ENCODE data around the gene POMT2.
"Not testable (repeated sequence)": the region's sequence is repeated elsewhere in the genome, so short reads cannot be mapped to it uniquely, and the experiment has no call there.

The POMT2 gene

DNA sequence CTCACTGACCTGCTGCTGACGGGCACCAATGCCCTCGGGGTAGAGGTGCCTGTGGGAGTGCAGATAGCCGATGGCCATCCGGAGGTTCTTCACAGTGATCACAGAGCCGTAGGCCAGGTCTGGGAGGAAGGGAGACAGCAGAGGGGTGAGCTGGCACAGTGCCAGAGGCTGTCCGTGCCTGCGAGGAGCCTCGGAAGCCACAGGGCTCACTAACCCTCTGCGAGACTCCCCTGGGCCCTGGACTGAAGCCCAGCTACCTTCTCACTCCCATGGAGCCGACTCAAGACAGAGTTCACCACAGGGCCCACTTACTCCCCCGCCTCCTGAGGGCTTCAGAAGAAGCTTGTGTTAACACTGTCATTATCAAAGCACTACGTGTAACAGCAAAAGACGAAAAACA, 24.5 kb downstream of the POMT2 start:
- no peak for DNase-seq

DNA sequence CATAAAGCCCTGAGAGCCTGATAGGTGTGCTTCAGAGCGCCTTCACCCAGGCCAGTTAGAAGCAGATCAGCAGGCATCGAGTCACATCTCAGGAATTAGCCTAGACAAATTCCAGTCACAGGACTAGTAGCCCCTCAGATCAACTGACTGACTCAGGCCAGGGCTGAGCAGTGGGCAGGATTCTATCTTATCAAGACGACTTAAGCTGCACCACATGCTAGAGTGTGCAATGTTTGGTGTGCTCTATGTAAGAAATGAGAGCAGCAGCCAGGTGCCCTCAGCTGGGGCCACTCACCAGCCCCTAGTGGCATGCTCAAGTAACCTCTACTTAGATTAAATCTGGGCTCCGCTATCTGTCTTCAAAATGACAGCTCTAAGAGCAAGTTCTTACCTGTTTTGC, 30.0 kb downstream of the POMT2 start:
- no peak for DNase-seq

DNA sequence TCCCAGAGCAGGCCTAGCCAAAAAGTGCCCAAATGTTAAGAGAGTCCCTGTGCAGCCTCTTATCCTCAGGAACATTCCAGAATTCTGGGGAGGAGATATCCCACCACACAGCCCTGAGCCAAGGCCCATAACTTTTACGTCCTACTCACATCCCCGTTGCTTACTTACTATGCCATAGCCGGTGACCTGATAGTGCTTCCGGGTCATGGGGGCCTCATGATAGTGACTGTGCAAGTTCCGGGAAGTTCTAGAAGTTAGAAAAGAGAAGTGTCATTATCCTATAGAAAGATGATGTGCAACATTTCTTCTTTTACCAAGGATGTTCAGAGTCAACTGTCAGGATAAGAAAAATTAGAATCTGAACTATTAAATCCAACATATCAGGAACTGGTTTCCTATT, 34.1 kb downstream of the POMT2 start:
- no peak for DNase-seq

DNA sequence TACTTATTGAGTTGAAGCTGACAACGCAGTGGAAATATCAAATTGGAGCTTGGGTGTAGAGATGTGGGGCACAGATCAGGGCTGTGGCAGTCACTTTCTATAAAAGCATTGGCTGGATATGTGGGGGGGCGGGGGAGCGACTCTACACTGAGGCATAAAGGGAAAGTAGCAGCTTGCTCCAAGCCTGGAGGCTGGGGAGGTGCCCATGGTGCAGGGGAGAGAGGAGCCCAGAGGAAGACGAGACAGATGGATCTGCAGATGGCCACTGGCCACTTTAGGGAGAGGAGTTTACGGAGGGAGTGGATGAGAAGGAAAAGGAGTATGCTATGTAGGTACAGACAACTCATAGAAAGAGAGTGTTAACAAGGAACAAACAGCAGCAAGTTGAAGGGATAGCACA, 36.2 kb downstream of the POMT2 start:
- DNase-seq: no peak

DNA sequence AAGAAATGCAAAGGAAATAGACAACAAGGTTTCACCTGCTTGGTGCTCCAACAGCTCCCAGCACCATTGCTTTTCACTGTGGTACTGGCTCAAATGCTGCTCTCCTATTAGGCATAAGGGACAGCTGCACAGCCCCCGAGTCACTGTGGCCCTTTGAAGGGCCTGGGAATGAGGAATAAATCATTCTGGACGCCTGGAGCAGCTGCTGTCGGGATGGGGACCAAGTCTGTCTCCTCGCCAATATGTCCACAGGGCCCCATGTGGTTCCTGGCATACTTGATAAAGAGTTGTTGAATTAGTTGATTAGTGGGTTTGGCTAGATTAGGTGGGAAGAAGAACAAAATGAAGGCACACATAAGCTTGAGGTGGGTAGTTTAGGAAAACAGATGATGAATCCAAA, 36.6 kb downstream of the POMT2 start:
- no peak for DNase-seq

DNA sequence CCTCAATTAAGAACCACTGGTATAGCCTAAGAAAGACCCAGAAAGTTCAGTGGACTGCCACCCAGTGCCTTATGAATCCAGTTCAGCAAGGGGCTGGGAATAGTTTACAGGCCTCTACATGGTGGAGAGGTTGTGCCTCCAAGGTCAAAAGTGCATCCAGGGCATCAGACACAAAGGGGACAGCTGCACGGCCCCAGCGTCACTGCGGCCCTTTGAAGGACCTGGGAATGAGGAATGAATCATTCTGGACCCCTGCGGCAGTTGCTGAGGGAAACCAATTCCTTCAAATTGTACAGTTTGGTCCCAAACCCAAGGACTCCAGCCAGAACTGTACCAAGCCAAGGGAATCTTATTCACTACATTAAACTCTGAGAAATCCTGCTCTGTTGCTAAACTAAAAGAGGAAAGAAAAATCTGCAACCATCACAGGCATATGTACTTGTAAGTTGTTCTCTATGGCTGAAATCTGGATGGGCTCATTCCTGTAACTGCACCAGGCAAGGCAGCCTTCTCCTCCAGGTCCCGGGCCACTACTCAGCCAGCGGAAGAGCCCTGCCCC, 38.8 kb downstream of the POMT2 start:
- DNase-seq: peak in 1 of 2 donors; percentile 18

DNA sequence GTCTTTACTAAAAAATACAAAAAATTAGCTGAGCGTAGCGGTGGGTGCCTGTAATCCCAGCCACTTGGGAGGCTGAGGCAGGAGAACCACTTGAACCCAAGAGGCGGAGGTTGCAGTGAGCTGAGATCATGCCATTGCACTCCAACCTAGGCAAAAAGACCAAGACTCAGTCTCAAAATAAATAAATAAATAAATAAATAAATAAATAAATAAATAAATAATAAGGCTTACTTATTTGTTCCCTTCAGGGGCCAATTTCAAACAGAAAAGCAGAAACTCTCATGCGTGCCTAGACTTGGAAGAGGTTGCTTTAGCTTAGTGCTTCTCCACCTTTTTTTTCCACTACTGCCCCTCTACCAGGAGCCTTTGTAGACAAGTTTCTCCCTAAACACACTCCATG, 39.8 kb downstream of the POMT2 start:
- DNase-seq: not testable (repeated sequence)

DNA sequence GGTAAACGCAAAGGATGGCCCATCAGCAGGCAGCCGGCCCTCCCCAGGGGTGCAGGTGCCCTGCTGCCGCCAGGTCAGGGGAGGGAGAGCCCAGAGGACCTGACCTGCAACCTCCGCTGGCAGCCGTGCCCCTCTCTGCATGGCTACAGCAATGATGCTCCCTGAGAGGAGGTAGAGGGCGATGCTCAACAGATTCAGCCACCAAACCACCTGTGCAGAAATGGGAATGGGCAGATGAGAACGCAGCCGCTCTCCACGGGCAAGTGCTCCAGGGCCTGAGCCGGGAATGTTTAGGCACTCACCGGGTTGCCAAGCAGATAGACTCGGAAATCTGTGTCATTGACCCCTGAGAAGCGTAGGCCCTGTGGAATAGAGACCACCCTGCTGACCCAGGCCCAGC, 41.0 kb downstream of the POMT2 start:
- no peak for DNase-seq

DNA sequence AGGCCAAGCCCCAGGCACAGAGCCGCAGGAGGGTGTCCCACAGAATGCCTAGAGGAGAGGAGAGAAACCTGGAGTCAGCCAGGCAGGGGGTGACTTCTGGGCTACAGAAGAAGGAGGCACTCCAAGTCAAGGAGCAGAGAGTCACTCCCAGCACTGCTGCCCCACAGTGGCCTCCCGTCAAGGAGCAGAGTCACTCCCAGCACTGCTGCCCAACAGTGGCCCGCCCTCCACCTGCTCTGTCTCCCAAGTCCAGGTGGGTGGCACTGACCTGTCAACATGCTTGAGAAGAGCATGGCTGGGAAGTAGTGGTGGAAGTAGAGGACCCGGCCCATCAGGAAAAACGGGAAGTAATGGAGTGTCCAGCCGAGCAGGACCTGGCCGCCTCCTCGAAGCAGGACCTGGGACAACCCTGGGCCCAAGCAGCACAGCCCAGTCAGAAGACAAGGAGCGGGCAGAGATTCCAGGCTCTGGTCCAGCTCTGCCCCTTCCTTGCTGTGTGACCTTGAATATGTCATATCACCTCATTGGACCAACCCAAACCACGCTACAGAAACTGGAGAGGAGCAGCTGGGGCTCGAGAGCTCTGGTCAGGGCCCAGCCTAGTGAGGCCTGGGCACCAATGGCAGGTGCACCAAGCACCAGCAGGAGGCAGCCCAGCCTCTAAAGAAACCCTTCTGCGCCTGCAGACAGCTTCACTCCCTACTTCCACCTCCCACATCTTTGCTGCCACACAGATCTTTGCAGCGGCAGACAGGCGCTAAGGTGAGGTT, 42.0 kb downstream of the POMT2 start:
- DNase-seq: no peak

DNA sequence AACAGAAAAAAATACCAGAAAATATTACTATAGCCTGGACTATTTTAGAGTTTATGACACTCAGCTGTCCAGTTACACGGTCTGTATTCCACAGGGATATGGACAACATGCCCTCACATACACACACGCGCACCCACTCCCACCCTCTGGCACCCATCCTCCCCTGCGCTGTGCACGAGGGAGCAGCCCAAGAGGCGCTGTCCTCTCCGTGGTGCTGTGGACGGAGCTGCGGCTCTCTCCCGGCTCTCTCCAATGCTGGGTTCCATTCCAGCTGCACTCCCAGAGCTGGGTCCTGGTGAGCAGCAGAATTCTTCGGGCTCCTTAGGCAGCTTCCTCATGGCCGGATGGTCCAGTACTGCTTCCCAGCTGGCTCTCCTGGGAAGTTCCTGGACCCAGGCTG, 43.7 kb downstream of the POMT2 start:
- DNase-seq: no peak

DNA sequence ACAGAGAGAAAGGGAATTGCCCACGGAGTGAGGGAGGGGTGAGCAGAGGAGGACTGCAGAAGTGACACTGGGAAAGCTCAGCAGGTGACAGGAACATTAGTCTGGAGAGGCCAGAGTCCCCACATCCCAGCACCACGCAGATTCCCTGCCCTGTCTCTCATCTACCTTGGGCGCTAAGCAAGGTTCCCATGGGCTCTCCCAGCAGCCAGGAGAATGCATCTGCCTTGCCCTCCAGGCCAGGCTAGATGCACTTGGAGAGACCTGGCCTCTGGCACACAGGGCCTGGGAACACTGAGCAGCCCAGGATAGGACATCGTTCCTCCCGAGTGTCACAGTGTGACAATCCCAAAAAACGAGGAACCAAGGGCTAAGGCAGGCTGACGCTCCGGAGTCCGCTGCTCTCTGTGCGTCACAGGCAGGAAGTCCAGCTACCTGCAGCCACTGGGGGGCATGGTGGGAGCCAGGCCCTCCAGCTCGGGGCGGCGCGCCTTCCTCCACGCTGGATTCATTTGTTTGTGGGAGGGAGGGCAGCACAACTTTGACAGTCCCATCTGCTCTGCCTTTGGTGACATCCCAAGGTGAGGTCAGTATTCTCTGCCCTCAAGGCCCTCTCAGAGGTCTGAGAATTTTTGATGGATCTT, 44.3 kb downstream of the POMT2 start:
- DNase-seq: no peak

DNA sequence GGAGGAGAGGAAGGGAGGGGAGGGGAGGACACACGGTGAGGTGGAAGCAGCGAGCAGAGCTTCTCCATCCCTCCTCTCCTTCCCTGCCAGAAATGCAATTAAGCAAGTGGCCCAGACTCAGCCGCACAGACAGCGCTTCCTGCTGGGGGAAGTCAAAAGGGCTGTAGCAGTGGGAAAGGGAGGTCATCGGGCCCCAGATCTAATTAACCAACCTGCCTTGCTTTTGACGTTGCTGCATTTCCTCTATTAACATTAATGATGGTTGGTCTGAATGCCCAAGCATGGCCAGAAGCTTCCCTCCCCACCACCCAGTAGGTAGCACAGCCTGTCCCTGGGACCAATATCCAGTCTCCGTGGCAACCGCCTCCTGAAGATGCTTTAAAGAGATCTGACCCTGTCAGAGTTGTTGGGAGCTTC, 45.1 kb downstream of the POMT2 start:
- DNase-seq: no peak

DNA sequence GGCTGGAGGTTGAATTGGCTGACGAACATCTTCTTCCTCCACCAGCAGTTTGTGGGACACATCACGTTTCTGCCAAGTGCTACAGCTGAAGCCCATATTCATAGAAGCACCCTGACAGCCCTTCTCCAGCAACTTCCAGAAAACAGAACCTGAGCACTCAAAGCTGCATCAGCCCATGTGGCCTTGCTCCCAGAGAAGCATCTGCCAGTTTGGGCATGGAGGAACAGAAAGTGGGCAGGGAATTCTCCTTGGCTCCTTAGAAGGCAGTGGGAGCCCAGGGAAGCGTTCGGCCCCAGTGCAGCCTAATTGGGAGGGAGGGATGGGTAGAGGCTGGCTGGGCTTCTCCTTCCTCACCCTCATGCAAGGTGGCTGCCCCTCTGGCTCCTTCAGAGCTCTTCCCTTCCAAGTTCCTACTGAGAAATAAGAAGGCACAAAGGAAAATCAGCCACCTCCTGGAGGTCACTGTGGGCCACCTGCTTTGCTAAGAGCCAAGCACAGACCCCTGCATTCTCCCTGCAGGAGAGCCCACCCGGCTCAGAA, 45.6 kb downstream of the POMT2 start:
- DNase-seq: peak in 1 of 2 donors; percentile 15

DNA sequence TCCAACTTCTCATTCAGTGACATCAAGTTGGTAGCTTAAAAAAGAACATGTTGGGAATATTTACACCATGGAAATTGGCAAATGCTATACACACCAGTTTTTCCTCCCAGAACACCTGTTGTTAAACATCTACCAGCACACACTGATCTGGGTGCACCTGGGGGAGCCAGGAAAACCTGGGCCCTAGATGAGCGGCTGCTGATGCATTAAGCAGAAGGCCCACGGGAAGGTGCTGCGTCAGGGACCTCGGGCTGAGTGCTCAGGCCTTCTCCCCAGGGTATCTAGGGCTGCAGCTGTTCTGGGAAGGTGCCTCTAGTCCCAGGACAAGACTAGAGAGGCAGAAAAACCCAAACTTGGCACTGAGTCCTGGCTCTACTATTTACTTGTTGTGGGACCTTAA, 46.9 kb downstream of the POMT2 start:
- DNase-seq: no peak

DNA sequence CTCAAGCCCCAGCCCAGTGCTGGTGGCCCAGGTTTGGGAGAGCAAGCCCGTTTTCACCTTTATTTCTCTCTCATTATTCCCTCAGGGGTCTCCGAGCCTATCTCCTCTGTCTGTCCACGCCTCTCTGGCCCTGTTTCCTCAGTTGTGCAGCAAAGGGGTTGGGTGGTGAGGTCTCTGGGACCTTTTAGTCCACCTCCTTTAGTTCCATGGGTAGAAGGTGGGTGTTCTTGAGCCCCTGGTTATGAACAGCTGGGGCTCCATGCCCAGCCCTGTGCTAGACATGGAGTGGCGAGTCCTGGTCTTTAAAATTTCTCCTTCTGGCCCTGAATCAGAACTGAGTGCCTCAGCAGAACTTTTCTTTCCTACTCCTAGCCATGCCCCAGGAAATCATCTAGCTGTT, 48.4 kb downstream of the POMT2 start:
- DNase-seq: no peak

DNA sequence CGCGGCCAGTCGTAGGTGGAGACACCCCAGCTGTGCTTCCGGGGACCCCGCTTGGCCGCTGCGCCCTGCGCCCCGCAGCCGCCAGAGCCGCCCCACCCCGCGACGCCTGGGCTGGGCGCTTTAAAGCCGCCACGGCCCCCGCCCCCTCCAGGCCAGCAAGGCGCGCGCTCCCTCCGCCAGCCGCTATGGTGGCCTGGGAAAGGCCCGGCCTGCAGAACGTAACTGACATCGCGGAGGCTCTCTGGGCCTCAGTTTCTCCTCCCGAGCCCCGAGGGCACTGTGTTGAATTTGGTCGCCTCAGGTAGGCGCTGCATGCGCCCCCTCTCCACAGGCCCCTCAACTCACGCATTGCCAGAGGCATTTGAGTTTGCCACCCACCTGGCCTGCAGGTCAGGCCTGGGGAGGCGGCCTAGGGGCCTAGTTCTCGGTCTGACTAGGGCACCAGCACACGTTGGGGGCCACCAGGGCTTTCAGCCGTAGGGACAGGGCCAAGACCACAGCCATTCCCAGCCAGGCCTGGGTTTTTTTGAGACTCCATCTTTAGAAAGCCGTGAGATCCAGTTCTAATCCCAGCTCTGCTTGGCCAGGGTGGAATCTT, 49.5 kb downstream of the POMT2 start, which contains the start of gene NGB:
TSS of gene NGB (minus strand) at position 94 of the 598 bp plus-strand sequence. CDS start 269 bp downstream, outside the sequence.
- no peak for DNase-seq

DNA sequence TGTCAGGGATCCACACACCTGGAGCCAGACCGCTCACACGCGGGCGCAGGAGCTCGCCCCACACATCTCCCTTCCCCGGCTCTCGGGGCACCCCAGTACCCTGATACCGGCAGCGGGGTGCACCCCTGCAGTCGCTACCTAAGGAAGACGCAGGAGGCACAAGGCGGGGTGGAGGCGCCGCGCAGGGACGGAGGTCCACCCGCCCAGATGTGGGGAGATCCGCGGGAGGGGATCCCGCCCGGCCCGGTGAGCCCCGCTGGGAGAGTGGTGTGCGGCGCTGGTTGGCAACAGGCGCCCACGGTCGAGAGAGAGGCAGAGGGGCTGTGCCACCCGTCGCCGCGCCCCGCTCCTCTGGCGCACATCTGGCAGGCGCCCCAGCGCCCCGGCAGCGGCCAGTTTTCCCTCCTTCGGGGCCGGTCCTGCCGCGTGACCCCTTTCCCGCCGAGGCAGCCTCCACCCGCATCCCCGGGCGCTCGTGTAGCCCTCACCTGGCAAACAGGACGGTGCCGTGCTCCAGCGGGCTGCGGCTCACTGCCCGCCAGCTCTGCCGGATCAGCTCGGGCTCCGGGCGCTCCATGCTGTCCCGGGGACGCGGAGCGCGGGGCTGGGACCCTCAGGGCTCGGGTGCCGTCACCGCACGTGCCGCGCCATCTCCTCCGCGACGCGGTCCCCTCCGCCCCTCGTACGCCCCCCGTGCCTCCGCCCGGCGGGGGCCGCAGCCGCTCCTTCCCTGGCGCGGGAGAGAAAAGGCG, 50.1 kb downstream of the POMT2 start:
- no peak for DNase-seq

DNA sequence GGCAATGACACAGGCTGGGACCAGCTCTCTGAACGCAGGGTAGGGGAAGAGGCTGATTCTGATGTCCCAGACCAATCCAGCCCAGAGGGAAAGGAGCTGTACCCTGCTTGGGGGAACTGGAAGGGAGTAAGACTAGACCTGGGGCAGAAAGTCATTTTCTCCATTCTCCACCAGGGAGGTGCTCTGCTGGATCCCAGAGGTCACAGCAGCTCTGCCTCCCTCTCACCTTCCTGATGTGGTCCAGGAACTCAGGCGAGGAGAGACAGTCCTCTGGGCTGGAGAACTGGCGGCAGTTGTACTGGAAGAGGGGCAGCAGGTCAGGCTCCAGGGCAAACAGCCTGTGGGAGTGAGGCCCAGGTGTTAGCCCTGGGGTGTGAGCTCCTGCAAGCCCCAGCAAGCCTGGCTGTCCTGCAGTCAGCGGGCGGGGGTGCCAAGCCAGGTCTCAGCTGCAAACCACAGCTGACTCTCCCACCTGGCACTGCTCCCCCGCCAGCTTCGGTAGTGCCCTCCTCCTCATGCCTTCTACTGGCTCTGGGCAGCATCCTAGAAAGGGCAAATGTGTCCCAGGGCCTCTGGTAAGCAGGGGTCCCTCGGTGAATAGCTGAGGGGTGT, 51.6 kb downstream of the POMT2 start:
- DNase-seq: no peak

DNA sequence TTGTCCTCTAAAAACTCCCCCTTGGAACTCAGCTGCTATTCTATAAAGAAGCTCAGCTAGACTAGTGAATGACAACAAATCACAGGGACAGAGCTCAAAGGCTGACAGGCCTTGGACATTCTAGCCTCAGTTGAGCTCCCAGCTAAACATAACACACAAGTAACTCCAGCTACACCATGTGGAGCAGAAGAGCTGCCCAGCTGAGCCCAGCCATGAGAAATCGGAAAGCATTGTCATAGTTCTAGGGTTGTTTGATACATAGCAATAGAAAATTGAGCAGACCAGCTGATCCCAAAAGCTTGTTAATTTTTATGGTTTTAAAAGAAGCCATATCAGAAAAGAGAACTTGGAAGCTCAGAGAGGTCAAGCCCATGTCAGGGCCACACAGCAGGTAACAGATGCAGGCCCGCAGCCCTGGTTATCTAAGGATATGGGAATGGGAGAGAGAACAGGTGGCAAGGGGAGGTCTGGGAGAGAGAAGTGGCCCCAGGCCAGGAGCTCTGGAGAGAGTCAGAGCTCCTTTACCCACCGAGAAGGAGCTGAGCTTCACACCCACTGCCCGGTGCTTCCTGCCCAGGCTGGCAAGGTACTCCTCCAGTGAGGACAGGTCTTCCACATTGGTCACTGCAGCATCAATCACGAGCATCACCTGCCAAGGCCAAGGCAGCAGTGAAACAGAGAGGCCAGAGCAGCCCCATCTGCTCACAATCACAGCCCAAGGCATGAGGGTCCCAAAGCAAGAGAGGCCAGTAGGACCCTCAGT, 52.6 kb downstream of the POMT2 start:
- no peak for DNase-seq

DNA sequence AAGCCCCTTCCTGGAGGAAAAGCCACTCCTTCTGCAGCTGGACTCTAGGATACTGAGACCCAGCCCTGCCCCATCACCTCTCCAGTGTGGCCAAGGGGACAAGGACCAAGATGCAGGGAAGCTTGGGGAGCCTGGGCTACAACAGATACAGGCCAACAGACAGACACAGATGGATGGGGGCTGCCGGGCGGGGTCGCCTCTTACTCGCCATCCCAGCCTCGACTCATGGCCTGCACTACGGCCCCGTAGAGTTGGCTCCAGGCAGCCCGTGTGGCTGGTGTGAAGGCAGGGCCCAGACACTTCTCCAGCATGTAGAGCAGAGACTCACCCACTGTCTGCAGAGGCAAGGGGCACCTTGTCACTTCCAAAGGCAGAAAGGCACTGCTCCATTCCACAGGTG, 54.3 kb downstream of the POMT2 start:
- DNase-seq: no peak

DNA sequence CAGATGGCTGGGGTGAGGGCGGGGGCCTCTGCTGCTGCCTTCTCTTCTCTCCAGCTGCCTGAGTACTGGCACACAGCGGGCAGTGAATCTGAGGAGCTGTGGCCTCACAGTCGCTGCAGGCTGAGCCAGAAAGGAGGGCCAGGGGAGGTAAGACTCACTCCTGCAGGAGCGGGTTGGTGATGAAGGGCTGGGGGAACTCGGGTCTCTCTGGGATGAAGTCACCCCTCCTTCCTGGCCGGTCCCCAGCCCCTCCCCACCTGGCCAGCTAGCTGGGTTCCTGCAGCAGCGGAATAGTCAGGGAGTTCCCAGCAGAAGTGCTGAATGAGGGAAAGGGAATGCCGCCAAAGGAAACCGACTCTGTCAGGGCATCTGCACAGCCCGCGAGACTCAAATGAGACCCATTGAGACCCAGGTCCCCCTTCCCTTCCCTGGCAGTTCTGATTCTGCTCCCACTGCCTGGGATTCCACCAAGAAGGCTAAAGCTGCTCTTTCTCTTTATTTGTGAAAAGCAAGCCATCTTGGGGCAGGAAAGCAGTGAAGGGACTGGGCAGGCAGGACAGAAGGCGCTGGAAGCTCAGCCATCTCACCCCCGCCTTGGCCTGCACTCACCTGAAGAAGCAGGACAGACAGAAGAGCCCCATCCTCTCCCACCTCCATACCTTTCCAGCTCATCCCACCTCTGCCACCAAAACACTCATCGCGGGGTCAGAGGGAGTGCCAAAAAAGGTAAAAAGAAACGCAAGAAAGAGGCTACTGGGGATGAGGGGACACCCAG, 54.9 kb downstream of the POMT2 start:
- DNase-seq: no peak
